ENCODE results near the gene EPHB1.
"Not testable (repeated sequence)": the region's sequence is repeated elsewhere in the genome, so short reads cannot be mapped to it uniquely, and the experiment has no call there.

EPHB1 gene

DNA sequence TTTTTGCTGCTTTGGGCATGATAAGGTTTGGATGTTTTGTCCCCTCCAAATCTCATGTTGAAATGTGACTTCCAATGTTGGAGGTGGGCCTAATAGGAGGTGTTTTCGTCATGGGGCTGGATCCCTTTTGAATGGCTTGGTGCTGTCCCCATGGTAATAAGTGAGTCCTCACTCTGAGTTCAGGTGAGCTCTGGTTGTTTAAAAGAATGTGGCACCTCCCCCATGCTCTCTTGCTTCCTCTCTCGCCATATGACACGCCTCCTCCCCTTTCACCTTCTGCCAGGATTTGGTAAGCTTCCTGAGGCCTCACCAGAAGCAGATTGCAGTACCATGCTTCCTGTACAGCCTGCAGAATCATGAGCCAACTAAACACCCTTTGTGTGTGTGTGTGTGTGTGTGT is 255.5 kb downstream of the EPHB1 start:
- DNase-seq (ENCODE audit: low read depth) = no peak

GRCh38 chr3:135051409-135051973 is 256.4 kb downstream of the EPHB1 start:
- DNase-seq (ENCODE audit: low read depth) = no peak

GRCh38 chr3:135055449-135055848 is 260.4 kb downstream of the EPHB1 start:
- DNase-seq (ENCODE audit: low read depth) = no peak

GRCh38 chr3:135056084-135056730 is 261.1 kb downstream of the EPHB1 start:
- DNase-seq (ENCODE audit: low read depth) = no peak

GRCh38 chr3:135056733-135057310 is 261.8 kb downstream of the EPHB1 start:
- DNase-seq (ENCODE audit: low read depth) = no peak

GRCh38 chr3:135057996-135058395 is 262.9 kb downstream of the EPHB1 start:
- DNase-seq (ENCODE audit: low read depth) = no peak

GRCh38 chr3:135059580-135059979 is 264.5 kb downstream of the EPHB1 start:
- DNase-seq (ENCODE audit: low read depth) = no peak

DNA sequence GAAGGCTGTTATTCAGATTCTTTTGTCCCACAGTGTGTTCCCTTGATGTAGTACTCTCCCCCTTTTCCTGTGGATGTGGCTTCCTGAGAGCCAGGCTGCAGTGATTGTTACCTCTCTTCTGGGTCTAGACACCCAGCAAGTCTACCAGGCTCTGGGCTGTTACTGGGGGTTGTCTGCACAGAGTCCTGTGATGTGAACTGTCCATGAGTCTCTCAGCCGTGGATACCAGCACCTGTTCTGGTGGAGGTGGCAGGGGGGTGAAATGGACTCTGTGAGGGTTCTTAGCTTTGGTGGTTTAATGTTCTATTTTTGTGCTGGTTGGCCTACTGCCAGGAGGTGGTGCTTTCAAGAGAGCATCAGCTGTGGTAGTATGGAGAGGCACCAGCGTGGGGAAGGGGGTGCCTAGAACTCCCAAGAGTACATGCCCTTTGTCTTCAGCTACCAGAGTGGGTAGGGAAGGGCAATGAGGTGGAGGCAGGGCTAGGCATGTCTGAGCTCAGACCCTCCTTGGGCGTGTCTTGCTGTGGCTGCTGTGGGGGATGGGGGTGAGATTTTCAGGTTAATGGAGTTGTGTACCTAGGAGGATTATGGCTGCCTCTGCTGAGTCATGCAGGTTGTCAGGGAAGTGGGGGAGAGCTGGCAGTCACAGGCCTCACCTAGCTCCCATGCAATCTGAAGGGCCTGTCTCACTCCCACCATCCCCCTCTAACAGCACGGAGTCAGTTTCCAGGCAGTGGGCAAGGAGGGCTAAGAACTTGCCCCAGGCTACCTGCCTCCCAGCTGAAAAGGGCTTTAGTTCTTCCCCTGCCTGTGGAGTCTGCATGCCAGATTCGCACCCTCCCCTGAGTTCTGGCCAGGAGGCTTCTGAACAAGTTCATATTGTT is 272.0 kb downstream of the EPHB1 start:
- not testable (repeated sequence) for DNase-seq (ENCODE audit: low read depth)

GRCh38 chr3:135068011-135068410 is 273.0 kb downstream of the EPHB1 start:
- DNase-seq (ENCODE audit: low read depth) = no peak

GRCh38 chr3:135069406-135069805 is 274.3 kb downstream of the EPHB1 start:
- no peak for DNase-seq (ENCODE audit: low read depth)

DNA sequence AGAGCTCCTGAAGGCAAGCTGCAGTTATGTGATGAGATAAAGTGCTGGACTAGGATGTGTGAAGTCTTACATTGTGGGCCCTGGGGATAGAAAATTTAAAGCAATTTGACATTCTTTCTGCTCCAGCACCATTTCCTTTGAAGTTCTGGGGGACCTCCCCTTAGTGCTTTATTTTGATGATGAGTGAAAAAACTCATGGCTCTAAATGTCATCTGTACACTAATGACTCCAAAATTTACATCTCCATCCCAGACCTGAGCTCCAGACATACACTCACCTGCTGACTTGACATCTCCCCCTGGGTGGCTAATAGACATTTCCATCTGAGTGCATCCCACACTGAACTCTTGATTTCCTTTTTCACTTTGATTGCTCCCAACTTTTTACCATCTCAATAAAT is 276.4 kb downstream of the EPHB1 start:
- DNase-seq (ENCODE audit: low read depth) = no peak

GRCh38 chr3:135072431-135072830 is 277.4 kb downstream of the EPHB1 start:
- DNase-seq (ENCODE audit: low read depth) = no peak

DNA sequence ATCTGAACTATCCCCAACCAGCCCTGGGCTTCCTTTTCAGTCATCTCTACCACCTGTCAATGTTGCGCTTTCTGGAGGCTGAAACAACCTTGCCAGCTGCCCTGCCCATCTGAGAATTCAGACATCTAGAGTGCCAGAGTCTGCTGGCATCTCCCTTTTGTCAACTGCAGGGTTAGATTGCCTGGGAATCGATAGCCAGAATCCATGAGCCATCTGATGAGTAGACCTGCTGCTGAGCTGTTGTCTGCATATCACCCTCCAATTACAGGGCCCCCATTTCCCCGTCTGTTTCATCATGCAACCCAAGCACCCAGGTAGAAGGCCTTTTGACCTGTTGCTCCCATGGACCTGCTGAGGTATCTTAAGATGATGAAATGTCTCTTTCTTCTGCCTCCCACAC is 280.1 kb downstream of the EPHB1 start:
- DNase-seq (ENCODE audit: low read depth) = no peak

DNA sequence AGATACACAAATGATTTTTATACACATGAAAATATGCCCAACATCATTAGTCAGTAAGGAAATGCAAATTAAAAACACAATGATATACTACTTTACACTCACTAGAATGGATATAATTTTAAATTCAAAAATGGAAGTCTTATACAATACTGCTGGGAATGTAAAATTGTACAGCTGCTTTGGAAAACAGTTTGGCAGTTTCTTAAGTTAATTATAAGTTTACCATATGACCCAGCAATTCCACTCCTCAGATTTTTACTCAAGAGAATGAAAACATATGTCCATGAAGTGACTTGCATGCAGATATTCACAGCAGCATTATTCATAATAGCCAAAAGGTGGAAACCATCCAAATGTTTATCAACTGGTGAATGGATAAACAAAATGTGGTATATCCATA is 281.3 kb downstream of the EPHB1 start:
- DNase-seq (ENCODE audit: low read depth) = no peak

- DNase-seq (ENCODE audit: low read depth) = no peak
Observed at GRCh38 chr3:135077186-135077585, 282.1 kb downstream of the EPHB1 start.

DNA sequence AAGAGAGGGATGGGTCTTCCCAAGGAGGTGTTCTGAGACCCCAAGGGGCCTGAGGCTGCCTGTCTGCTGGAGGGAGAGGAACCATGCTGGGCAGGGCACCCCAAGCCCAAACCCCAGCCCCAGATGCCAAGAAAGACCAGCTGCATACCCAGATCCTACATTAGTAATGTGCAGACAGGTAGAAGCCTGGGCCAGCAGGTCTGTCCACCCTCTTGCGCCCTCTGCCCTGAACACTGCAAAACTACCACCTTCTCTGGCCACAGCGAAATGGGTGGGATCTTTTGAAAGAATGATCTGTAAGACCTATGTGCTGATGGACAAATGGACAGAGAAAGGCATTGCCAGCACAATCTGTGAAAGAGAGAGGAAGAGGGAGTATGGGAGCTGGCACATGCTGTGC is 283.2 kb downstream of the EPHB1 start:
- no peak for DNase-seq (ENCODE audit: low read depth)

- DNase-seq (ENCODE audit: low read depth) = no peak
Observed at GRCh38 chr3:135079095-135079494, 284.0 kb downstream of the EPHB1 start.

GRCh38 chr3:135081451-135081850 is 286.4 kb downstream of the EPHB1 start:
- DNase-seq (ENCODE audit: low read depth) = no peak

DNA sequence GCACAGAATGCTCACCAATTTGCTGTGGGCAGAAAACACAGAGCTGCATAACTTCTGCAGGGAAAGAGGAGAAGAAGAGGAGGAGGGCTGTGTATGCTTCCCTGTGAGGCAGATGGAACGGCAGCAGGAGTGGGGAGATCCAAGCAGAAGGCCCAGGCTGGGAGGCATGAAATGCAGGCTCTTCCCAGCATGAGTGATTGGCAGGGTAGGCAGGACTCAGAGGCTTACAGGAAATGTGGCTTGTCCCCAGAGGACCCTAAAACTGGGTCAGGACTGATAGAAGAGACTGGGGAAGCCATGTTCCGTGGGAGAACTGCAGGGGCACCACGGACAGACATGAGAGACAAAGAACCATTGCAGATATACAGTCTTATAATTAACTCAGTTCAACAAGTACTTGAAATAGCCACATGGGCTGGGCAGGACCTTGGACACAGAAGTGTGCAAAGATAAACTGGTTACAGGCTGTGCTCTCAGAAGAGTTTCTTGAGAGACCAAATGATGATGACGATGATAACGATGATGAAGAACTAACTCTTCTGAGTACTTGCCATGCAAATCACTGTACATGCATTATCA is 286.9 kb downstream of the EPHB1 start:
- no peak for DNase-seq (ENCODE audit: low read depth)

DNA sequence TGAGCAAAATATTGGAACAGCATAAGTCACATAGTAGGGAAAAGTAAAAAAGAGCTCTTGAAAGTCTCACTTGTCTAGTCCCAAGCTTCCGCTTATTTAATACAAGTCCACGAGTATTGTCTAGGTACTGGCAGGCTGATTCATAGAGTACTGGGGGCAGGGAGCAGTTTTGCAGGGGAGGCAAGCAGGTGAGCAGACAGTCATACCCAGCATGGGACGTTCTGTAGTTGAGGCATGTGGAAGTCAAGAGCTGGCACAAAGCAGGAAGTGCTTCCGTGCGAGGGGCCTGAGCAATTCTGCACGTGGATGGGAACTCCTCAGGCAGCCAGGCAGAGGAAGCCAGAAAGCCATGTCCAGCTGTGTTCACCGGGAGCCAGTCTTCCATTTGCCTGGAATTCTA is 287.6 kb downstream of the EPHB1 start:
- DNase-seq (ENCODE audit: low read depth) = no peak

- DNase-seq (ENCODE audit: low read depth) = no peak
Observed at GRCh38 chr3:135083179-135083578, 288.1 kb downstream of the EPHB1 start.

GRCh38 chr3:135083756-135084155 is 288.7 kb downstream of the EPHB1 start:
- no peak for DNase-seq (ENCODE audit: low read depth)

GRCh38 chr3:135084405-135084804 is 289.3 kb downstream of the EPHB1 start:
- no peak for DNase-seq (ENCODE audit: low read depth)
